Measurements from ENCODE around the gene PSTPIP2.
"Not testable (repeated sequence)": the region's sequence is repeated elsewhere in the genome, so short reads cannot be mapped to it uniquely, and the experiment has no call there.

The PSTPIP2 gene

DNA sequence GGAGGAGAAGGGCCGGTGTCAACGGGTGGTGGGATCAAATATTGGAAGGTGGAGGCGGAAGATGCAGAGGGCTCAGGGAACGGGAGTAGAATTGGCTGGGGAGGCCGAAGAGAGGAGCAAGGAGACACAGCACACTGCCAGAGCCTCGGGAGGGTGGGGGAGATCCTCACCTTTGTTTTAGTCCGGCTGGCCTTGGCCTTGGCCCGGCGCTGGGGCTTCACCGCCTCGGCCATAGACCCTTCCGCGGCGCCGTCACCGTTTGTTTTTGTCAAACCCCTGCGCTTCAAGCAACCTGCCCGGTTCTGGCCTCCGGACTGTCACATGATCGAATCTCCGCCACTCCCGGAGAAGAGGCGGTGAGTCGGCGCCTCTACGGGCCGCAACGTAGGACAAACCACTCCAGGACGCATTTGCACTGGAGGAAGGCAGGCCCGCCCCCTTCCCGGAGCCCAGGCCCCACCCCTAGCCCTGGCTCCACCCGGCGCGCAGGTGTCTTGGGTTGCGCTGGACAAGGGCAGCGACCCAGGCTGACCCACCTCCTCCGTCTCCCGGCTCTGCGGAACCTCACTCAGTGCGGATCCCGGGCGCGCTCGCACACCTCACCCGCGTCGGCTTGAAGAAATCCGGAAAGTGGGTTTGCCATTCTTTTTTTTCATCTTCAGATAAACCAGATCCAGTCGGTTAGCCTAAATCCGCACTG, 104.9 kb downstream of the PSTPIP2 start, which contains the start of gene EPG5:
Gene EPG5, minus strand, starts transcription at position 323 of the 700 bp plus-strand sequence. Its CDS starts 90 bp downstream, at position 233.
- peak within 1 kb of the TSS; percentile 83 for H3K4me3 ChIP-seq (ENCODE audit: low read depth, low read length)
- no peaks in the 10 kb centered on the region for H3K36me3 ChIP-seq (ENCODE audit: control insufficient read depth, insufficient read depth, low read length)
- H3K27me3 ChIP-seq (ENCODE audit: control insufficient read depth, insufficient read depth, low read length): peaks cover 11% of the 10 kb centered on the region
- H3K9ac ChIP-seq (ENCODE audit: low read depth, low read length): peak within 1 kb of the TSS; percentile 71
- H3K9me3 ChIP-seq (ENCODE audit: control insufficient read depth, insufficient read depth, low read length): no peaks in the 10 kb centered on the region
- no peaks in the 10 kb centered on the region for H3K4me1 ChIP-seq (ENCODE audit: control insufficient read depth, insufficient read depth, low read length)

DNA sequence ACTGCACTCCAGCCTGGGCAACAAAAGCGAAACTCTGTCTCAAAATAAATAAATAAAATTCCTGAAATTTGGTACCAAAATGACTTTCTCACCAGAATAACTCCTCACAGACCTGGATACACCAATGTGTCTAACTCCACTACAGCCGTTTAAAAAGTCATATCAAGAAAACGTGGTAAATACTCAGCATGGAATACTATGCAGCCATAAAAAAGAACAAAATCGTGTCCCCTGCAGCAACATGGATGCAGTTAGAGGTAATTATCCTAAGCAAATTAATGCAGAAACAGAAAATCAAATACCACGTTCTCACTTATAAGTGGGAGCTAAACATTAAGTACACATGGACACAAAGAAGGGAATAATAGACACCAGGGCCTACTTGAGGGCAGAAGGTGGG, 107.1 kb downstream of the PSTPIP2 start:
- H3K9ac ChIP-seq (ENCODE audit: low read depth, low read length); H3K9me3 ChIP-seq (ENCODE audit: control insufficient read depth, insufficient read depth, low read length); H3K36me3 ChIP-seq (ENCODE audit: control insufficient read depth, insufficient read depth, low read length); H3K4me1 ChIP-seq (ENCODE audit: control insufficient read depth, insufficient read depth, low read length); H3K4me3 ChIP-seq (ENCODE audit: low read depth, low read length): not testable (repeated sequence)
- H3K27me3 ChIP-seq (ENCODE audit: control insufficient read depth, insufficient read depth, low read length): peaks cover 11% of the 10 kb centered on the region

DNA sequence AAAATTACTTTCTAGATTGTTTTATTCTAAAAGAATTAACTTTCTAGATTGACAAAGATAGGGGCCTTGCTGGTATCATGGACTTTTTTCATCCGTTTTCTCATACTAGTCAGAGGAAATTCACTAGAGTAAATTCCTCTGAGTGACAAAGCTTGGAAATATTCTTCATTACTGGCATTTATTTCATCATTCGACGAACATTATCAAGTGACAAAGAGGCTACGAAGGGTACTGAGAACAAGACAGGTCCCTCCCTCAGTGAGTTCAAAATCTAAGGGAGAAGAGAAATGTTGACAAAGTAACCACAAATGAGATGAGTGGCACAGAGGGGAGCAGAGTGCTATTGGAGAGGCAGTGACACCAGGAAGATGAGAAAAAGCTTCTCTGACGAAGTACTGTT, 109.2 kb downstream of the PSTPIP2 start:
- Histone ChIP-seq H3K36me3 (ENCODE audit: control insufficient read depth, insufficient read depth, low read length) (no peaks in the 10 kb centered on the region), H3K4me3 (ENCODE audit: low read depth, low read length) (no peak overlapping the region), H3K9me3 (ENCODE audit: control insufficient read depth, insufficient read depth, low read length) (no peaks in the 10 kb centered on the region), H3K27me3 (ENCODE audit: control insufficient read depth, insufficient read depth, low read length) (peaks cover 2% of the 10 kb centered on the region), H3K4me1 (ENCODE audit: control insufficient read depth, insufficient read depth, low read length) (no peaks in the 10 kb centered on the region), H3K9ac (ENCODE audit: low read depth, low read length) (no peak overlapping the region)

DNA sequence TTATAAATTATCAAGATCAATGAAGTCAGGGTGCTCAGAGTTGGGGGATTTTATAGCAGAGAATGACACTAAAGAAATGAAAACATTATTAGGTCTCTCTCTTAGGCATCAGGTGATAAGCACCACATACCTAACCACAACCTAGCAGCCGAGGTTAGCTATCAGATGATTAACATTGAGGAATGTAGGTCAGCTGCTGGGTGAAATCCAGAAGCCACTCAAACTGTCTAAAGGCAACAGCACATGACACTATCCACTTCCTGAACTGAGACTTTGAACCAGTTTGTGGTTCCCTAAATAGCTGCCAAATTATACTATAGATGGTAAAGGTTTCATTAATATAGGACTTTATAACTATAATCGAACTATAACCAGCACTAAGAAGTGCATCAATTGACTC, 109.6 kb downstream of the PSTPIP2 start:
- Histone ChIP-seq H3K9ac (ENCODE audit: low read depth, low read length) (no peak overlapping the region), H3K27me3 (ENCODE audit: control insufficient read depth, insufficient read depth, low read length) (no peaks in the 10 kb centered on the region), H3K4me1 (ENCODE audit: control insufficient read depth, insufficient read depth, low read length) (no peaks in the 10 kb centered on the region), H3K4me3 (ENCODE audit: low read depth, low read length) (no peak overlapping the region), H3K36me3 (ENCODE audit: control insufficient read depth, insufficient read depth, low read length) (no peaks in the 10 kb centered on the region), H3K9me3 (ENCODE audit: control insufficient read depth, insufficient read depth, low read length) (no peaks in the 10 kb centered on the region)

DNA sequence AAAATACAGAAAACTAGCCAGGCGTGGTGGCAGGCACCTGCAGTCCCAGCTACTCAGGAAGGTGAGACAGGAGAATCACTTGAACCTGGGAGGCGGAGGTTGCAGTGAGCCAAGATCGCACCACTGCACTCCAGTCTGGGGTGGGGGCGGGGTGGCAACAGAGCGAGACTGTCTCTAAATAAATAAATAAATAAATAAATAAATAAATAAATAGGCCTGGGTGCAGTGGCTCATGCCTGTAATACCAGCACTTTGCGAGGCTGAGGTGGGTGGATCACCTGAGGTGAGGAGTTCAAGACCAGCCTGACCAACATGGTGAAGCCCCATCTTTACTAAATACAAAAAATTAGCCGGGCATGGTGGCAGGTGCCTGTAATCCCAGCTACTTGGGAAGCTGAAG, 112.6 kb downstream of the PSTPIP2 start:
- not testable (repeated sequence) for H3K36me3 ChIP-seq (ENCODE audit: control insufficient read depth, insufficient read depth, low read length); H3K4me3 ChIP-seq (ENCODE audit: low read depth, low read length); H3K27me3 ChIP-seq (ENCODE audit: control insufficient read depth, insufficient read depth, low read length); H3K9me3 ChIP-seq (ENCODE audit: control insufficient read depth, insufficient read depth, low read length); H3K9ac ChIP-seq (ENCODE audit: low read depth, low read length); H3K4me1 ChIP-seq (ENCODE audit: control insufficient read depth, insufficient read depth, low read length)

DNA sequence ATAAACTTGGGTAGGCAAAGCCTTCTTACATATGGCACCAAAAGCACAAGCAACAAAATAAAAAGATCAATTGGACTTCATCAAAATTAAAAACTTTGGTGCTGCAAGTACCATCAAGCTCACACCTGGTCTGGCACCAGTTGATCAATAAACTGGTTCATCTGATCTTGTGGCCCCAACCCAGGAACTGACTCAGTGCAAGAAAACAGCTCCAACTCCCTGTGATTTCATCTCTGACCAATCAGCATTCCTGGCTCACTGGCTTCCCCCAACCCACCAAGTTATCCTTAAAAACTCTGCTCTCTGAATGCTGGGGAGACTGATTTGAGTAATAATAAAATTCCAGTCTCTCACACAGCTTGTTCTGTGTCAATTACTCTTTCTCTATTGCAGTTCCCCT, 113.3 kb downstream of the PSTPIP2 start:
- Histone ChIP-seq H3K4me3 (ENCODE audit: low read depth, low read length) (no peak overlapping the region), H3K27me3 (ENCODE audit: control insufficient read depth, insufficient read depth, low read length) (no peaks in the 10 kb centered on the region), H3K9me3 (ENCODE audit: control insufficient read depth, insufficient read depth, low read length) (no peaks in the 10 kb centered on the region), H3K36me3 (ENCODE audit: control insufficient read depth, insufficient read depth, low read length) (no peaks in the 10 kb centered on the region), H3K9ac (ENCODE audit: low read depth, low read length) (no peak overlapping the region), H3K4me1 (ENCODE audit: control insufficient read depth, insufficient read depth, low read length) (no peaks in the 10 kb centered on the region)

DNA sequence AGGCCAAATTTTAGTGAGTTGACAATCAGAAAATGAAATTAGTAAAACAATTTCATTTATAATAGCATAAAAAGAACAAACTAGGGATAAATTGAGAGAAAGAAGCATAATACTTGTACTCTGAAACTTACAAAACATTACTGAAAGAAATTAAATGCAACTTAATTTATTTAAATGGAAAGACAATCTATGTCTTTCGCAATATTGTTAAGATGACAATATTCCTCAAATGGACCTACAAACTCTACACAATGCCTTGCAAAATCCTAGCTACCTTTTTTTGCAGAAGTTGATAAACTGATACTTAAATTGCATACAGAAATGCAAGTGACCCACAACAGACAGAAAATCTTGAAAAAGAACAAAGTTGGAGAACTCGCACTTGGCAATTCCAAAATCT, 114.0 kb downstream of the PSTPIP2 start:
- Histone ChIP-seq H3K4me3 (ENCODE audit: low read depth, low read length) (no peak overlapping the region), H3K27me3 (ENCODE audit: control insufficient read depth, insufficient read depth, low read length) (no peaks in the 10 kb centered on the region), H3K36me3 (ENCODE audit: control insufficient read depth, insufficient read depth, low read length) (no peaks in the 10 kb centered on the region), H3K9ac (ENCODE audit: low read depth, low read length) (no peak overlapping the region), H3K4me1 (ENCODE audit: control insufficient read depth, insufficient read depth, low read length) (no peaks in the 10 kb centered on the region), H3K9me3 (ENCODE audit: control insufficient read depth, insufficient read depth, low read length) (no peaks in the 10 kb centered on the region)

DNA sequence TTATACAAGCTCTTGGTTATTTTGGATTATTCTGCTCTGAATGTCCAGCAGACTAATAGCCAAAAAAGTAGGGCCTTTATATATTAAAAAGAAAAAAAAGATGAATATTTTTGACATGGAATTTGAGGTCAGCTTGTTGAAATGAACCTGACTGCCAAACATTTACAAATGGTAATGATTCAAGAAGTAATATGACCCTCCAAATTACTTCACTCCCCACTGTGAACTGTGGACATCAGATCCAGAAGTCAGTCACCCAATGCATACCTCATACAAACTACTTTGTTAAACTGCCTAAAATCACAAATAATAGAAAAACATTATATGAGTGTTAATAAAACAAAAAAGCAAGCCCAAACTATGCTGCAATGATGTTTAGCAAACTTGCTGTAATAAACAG, 115.0 kb downstream of the PSTPIP2 start:
- Histone ChIP-seq H3K27me3 (ENCODE audit: control insufficient read depth, insufficient read depth, low read length) (no peaks in the 10 kb centered on the region), H3K9ac (ENCODE audit: low read depth, low read length) (no peak overlapping the region), H3K4me1 (ENCODE audit: control insufficient read depth, insufficient read depth, low read length) (no peaks in the 10 kb centered on the region), H3K36me3 (ENCODE audit: control insufficient read depth, insufficient read depth, low read length) (no peaks in the 10 kb centered on the region), H3K4me3 (ENCODE audit: low read depth, low read length) (no peak overlapping the region), H3K9me3 (ENCODE audit: control insufficient read depth, insufficient read depth, low read length) (no peaks in the 10 kb centered on the region)

DNA sequence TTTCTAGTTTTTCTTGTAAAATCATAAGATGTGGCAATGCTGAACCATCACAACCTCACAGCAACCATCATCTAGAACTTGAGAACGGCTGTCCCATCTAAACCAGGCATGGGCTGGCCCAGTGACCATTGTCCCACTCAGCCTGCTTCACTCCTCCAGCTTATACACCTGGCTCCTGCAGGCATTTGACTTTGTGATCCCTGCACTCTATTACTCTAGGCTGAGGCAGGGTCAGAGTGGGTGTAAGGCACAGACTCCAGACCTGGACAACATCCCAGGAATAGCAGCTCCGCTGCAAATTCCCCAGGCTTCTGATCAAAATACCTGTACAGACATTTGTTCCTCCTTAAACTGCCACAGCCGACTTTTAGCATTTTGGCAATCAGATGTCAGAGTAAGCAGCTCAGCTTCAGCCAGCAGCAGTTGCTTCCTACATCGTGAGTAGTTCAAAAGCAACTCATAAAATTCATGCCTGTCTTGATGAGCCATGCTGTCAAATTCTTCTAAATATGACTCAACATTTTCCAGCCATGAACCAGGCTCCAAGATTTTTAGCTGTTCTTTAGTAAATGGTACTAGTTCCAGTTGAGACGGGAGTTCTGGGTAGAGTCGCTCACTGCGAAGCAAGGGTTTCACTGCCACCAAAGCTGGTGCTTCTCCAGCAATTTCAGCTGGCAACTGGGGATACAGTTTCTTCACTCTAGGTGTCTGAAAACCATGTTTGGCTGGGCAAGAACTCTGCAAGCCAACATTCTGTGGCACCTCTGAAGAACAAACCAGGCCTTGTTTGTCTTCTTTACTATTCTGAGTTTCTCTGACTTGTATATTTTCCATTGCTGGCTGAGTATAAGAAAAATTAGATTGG, 117.8 kb downstream of the PSTPIP2 start:
- no peaks in the 10 kb centered on the region for H3K27me3 ChIP-seq (ENCODE audit: control insufficient read depth, insufficient read depth, low read length)
- H3K36me3 ChIP-seq (ENCODE audit: control insufficient read depth, insufficient read depth, low read length): no peaks in the 10 kb centered on the region
- H3K4me3 ChIP-seq (ENCODE audit: low read depth, low read length): no peak overlapping the region
- no peaks in the 10 kb centered on the region for H3K9me3 ChIP-seq (ENCODE audit: control insufficient read depth, insufficient read depth, low read length)
- H3K4me1 ChIP-seq (ENCODE audit: control insufficient read depth, insufficient read depth, low read length): no peaks in the 10 kb centered on the region
- H3K9ac ChIP-seq (ENCODE audit: low read depth, low read length): no peak overlapping the region

DNA sequence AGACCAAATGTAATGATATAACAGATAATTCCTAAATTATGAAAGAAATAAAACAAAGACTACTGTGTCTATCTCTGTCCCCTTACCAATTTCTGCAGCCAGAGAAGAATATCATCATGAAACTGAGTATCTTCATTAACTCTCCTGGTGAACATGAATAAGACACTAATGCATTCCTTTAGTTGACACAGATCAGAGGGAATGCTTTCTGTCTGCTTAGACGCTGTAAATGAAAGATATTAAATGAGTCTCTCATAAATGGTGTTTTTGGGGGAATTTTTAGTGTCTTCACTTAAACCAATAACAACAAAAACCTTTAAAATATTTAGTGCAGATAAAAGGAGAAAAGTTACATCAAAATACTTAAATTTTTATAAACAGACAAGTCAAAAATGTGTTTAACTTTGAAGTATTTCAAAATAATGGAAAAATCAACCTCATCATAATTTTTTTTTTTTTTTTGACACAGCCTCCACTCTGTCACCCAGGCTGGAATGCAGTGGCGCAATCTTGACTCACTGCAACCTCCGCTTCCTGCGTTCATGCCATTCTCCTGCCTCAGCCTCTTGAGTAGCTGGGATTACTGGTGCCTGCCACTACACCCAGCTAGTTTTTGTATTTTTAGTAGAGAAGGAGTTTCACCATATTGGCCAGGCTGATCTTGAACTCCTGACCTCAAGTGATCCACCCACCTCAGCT, 120.9 kb downstream of the PSTPIP2 start:
- Histone ChIP-seq H3K36me3 (ENCODE audit: control insufficient read depth, insufficient read depth, low read length) (peaks cover 7% of the 10 kb centered on the region), H3K4me1 (ENCODE audit: control insufficient read depth, insufficient read depth, low read length) (no peaks in the 10 kb centered on the region), H3K27me3 (ENCODE audit: control insufficient read depth, insufficient read depth, low read length) (no peaks in the 10 kb centered on the region), H3K4me3 (ENCODE audit: low read depth, low read length) (no peak overlapping the region), H3K9ac (ENCODE audit: low read depth, low read length) (no peak overlapping the region), H3K9me3 (ENCODE audit: control insufficient read depth, insufficient read depth, low read length) (no peaks in the 10 kb centered on the region)

DNA sequence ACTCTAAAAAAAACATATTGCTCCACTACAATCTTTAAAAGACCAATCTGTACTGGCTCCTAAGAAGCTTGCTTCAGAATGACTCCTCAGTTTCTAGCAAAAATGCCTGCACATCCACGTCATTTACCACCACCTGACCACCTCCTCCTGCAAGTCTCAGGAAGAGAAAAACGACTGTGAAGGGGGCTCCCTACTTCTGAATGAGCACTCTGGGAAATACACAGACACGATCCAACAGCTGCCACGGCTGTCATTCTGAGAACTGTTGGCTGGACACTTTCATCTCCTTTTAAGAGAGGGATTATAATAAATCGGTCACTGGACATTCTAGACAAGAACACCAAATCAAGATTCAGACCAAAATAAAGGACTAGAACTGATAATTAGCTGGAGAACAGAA, 126.4 kb downstream of the PSTPIP2 start:
- peaks cover 14% of the 10 kb centered on the region for H3K36me3 ChIP-seq (ENCODE audit: control insufficient read depth, insufficient read depth, low read length)
- no peak overlapping the region for H3K4me3 ChIP-seq (ENCODE audit: low read depth, low read length)
- no peaks in the 10 kb centered on the region for H3K27me3 ChIP-seq (ENCODE audit: control insufficient read depth, insufficient read depth, low read length)
- no peak overlapping the region for H3K9ac ChIP-seq (ENCODE audit: low read depth, low read length)
- H3K4me1 ChIP-seq (ENCODE audit: control insufficient read depth, insufficient read depth, low read length): no peaks in the 10 kb centered on the region
- H3K9me3 ChIP-seq (ENCODE audit: control insufficient read depth, insufficient read depth, low read length): no peaks in the 10 kb centered on the region

Data from iPS-15b (cell line).